Activated effector memory CD4-positive, alpha-beta T cell treated with anti-CD3 and anti-CD28 coated beads, Interleukin-2, amount 50 U/mL, for 16 hours (primary cell): ENCODE results near the gene DDX39A.
"Not testable (repeated sequence)": the region's sequence is repeated elsewhere in the genome, so short reads cannot be mapped to it uniquely, and the experiment has no call there.

Experiments
- DNase-seq: peaks from one replicate; pipeline ENCODE4 v3.0.0-alpha.2; 2020

Gene DDX39A

GRCh38 chr19:14407605-14408484 lies 11.3 kb downstream of the DDX39A start:
- DNase-seq = peak; percentile 69

GRCh38 chr19:14406645-14407401 lies 12.3 kb downstream of the DDX39A start:
- DNase-seq = no peak

GRCh38 chr19:14405758-14406644 lies 13.1 kb downstream of the DDX39A start:
- DNase-seq = peak; percentile 95

GRCh38 chr19:14405380-14405757 lies 13.8 kb downstream of the DDX39A start:
- peak; percentile 66 for DNase-seq

GRCh38 chr19:14404312-14404711 lies 14.8 kb downstream of the DDX39A start:
- DNase-seq = no peak

GRCh38 chr19:14403145-14403930 lies 15.8 kb downstream of the DDX39A start:
- not testable (repeated sequence) for DNase-seq

- no peak for DNase-seq
Observed at GRCh38 chr19:14402332-14403144, 16.6 kb downstream of the DDX39A start.

- DNase-seq = peak; percentile 63
Observed at GRCh38 chr19:14401468-14402195, 17.5 kb downstream of the DDX39A start.

GRCh38 chr19:14400951-14401431 lies 18.1 kb downstream of the DDX39A start:
- DNase-seq = no peak

- DNase-seq = not testable (repeated sequence)
Observed at GRCh38 chr19:14397168-14397567, 22.0 kb downstream of the DDX39A start.

- DNase-seq = not testable (repeated sequence)
Observed at GRCh38 chr19:14396730-14397129, 22.4 kb downstream of the DDX39A start.

- no peak for DNase-seq
Observed at GRCh38 chr19:14395710-14396336, 23.3 kb downstream of the DDX39A start.

- no peak for DNase-seq
Observed at GRCh38 chr19:14395262-14395661, 23.9 kb downstream of the DDX39A start.

- DNase-seq = no peak
Observed at GRCh38 chr19:14394167-14394566, 25.0 kb downstream of the DDX39A start.

GRCh38 chr19:14393329-14393728 lies 25.8 kb downstream of the DDX39A start:
- DNase-seq = no peak

GRCh38 chr19:14391156-14391821 lies 27.9 kb downstream of the DDX39A start:
- no peak for DNase-seq

- DNase-seq = no peak
Observed at GRCh38 chr19:14390548-14390947, 28.6 kb downstream of the DDX39A start.

- DNase-seq = peak; percentile 75
Observed at GRCh38 chr19:14385492-14385891, 33.6 kb downstream of the DDX39A start.
